SU-DHL-6 (cell line): ENCODE data around the gene GAS2L2.

Source experiments
- H2AFZ ChIP-seq: fragments of 200-600 bp; sonication (generic); 2 replicates; pipeline ENCODE4 v1.6.1; 2014; ENCODE audit warnings: low read depth, mild to moderate bottlenecking, moderate library complexity, mixed read lengths, antibody characterized with exemption, low read length; ENCODE audit not compliant: severe bottlenecking
- H3F3A ChIP-seq: fragments of 200-600 bp; shearing (Covaris generic); 2 replicates; pipeline ENCODE4 v1.6.0; 2016; ENCODE audit warnings: antibody characterized with exemption, mild to moderate bottlenecking; ENCODE audit not compliant: insufficient read depth
- H3K27ac ChIP-seq: fragments of 200-600 bp; sonication (generic); 2 replicates; pipeline ENCODE4 v1.5.1; 2016; ENCODE audit warnings: low read depth, mild to moderate bottlenecking, low read length, moderate library complexity, mixed read lengths
- H3K27me3 ChIP-seq: fragments of 200-600 bp; sonication (generic), shearing (Covaris generic); 2 replicates; pipeline ENCODE4 v1.6.0; 2014; ENCODE audit warnings: mild to moderate bottlenecking, low read length
- H3K36me3 ChIP-seq: fragments of 200-600 bp; sonication (generic); 2 replicates; pipeline ENCODE4 v1.6.1; 2014; ENCODE audit warnings: mild to moderate bottlenecking, low read length, mixed read lengths
- H3K4me2 ChIP-seq: fragments of 300-600, 200-600 bp; shearing (Covaris generic), sonication (generic); 2 replicates; pipeline ENCODE4 v1.6.0; 2014; ENCODE audit warnings: low read length, low read depth, mild to moderate bottlenecking; ENCODE audit not compliant: poor library complexity, severe bottlenecking
- H3K4me3 ChIP-seq: fragments of 200-600 bp; sonication (generic); 2 replicates; pipeline ENCODE4 v1.5.1; 2014; ENCODE audit warnings: antibody characterized with exemption, low read length, mild to moderate bottlenecking, mixed read lengths; ENCODE audit not compliant: insufficient read depth, poor library complexity, severe bottlenecking
- H3K79me2 ChIP-seq: fragments of 200-600 bp; sonication (generic); 2 replicates; pipeline ENCODE4 v1.6.1; 2014; ENCODE audit warnings: mild to moderate bottlenecking, low read length, moderate library complexity; ENCODE audit not compliant: insufficient read depth
- H3K9ac ChIP-seq: fragments of 200-600 bp; sonication (generic); 2 replicates; pipeline ENCODE4 v1.7.0; 2014; ENCODE audit warnings: mild to moderate bottlenecking, low read length
- H3K9me2 ChIP-seq: fragments of 200-600 bp; sonication (generic); replicated peaks from 2 replicates; pipeline ENCODE4 v1.6.1; 2014; ENCODE audit warnings: low read length; ENCODE audit not compliant: insufficient read depth
- H3K9me3 ChIP-seq: fragments of 200-600 bp; sonication (generic); 2 replicates; pipeline ENCODE4 v1.6.1; 2014; ENCODE audit warnings: low read length, mixed read lengths; ENCODE audit not compliant: insufficient read depth
- H4K20me1 ChIP-seq: fragments of 200-600 bp; sonication (generic); 2 replicates; pipeline ENCODE4 v1.6.1; 2014; ENCODE audit warnings: low read depth, mild to moderate bottlenecking, antibody characterized with exemption, low read length, moderate library complexity, mixed read lengths
- CTCF ChIP-seq: fragments of 200-600 bp; sonication (generic); IDR thresholded peaks from one replicate; pipeline ENCODE4 v1.5.1; 2017; ENCODE audit warnings: antibody characterized with exemption, mild to moderate bottlenecking, low read length, moderate library complexity; ENCODE audit not compliant: insufficient read depth, poor library complexity, severe bottlenecking
- EZH2phosphoT487 ChIP-seq: fragments of 200-600 bp; sonication (generic), shearing (Covaris generic); conservative IDR thresholded peaks from 2 replicates; pipeline ENCODE4 v1.6.1; 2018; ENCODE audit warnings: mild to moderate bottlenecking, antibody characterized with exemption, low read length, moderate library complexity, mixed read lengths

The GAS2L2 gene

GRCh38 chr17:35725058-35725457 lies 28.0 kb downstream of the GAS2L2 start:
- no peaks in the 10 kb centered on the region for H3F3A ChIP-seq
- TF ChIP-seq CTCF (no peak), EZH2phosphoT487 (no peak)
- no peaks in the 10 kb centered on the region for H4K20me1 ChIP-seq
- H3K27me3 ChIP-seq: no peaks in the 10 kb centered on the region
- H3K9ac ChIP-seq: no peak overlapping the region
- no peak overlapping the region for H3K4me3 ChIP-seq
- H3K4me2 ChIP-seq: no peak overlapping the region
- no peaks in the 10 kb centered on the region for H3K9me2 ChIP-seq
- no peaks in the 10 kb centered on the region; the same call in 1 of the 2 replicates for H3K36me3 ChIP-seq
- no peaks in the 10 kb centered on the region for H3K79me2 ChIP-seq
- H3K9me3 ChIP-seq: no peaks in the 10 kb centered on the region
- H2AFZ ChIP-seq: no peak overlapping the region
- H3K27ac ChIP-seq: no peak overlapping the region

- Histone ChIP-seq H3K9me3 (no peaks in the 10 kb centered on the region), H3K27ac (no peak overlapping the region), H3F3A (no peaks in the 10 kb centered on the region), H3K36me3 (no peaks in the 10 kb centered on the region; the same call in 1 of the 2 replicates), H3K4me2 (no peak overlapping the region), H2AFZ (no peak overlapping the region), H4K20me1 (no peaks in the 10 kb centered on the region), H3K4me3 (no peak overlapping the region), H3K79me2 (no peaks in the 10 kb centered on the region), H3K9ac (no peak overlapping the region), H3K27me3 (no peaks in the 10 kb centered on the region), H3K9me2 (no peaks in the 10 kb centered on the region)
- no peak for TF ChIP-seq EZH2phosphoT487
- no peak for TF ChIP-seq CTCF
Measured at GRCh38 chr17:35723735-35724134, 29.3 kb downstream of the GAS2L2 start.

- no peak overlapping the region for H3K27ac ChIP-seq
- no peaks in the 10 kb centered on the region for H3F3A ChIP-seq
- no peaks in the 10 kb centered on the region for H3K9me3 ChIP-seq
- no peaks in the 10 kb centered on the region for H4K20me1 ChIP-seq
- TF ChIP-seq CTCF: no peak
- TF ChIP-seq EZH2phosphoT487: no peak
- H3K4me2 ChIP-seq: no peak overlapping the region
- H3K79me2 ChIP-seq: no peaks in the 10 kb centered on the region
- no peaks in the 10 kb centered on the region for H3K9me2 ChIP-seq
- H3K27me3 ChIP-seq: no peaks in the 10 kb centered on the region
- no peak overlapping the region for H3K4me3 ChIP-seq
- H3K9ac ChIP-seq: no peak overlapping the region
- H3K36me3 ChIP-seq: no peaks in the 10 kb centered on the region; the same call in 1 of the 2 replicates
- H2AFZ ChIP-seq: no peak overlapping the region
Measured at GRCh38 chr17:35717475-35717874, 35.6 kb downstream of the GAS2L2 start.
